Activated T-helper 2 cell treated with anti-CD3 and anti-CD28 coated beads, Interferon-gamma antibody, Interleukin-2, Interleukin-4, amounts not matched to agents 10 μg/mL and 5 μg/mL and 100 μg/mL, durations not matched to agents 14 hours and 24 hours and 36 hours (primary cell): Measurements from ENCODE around the gene MYMX. TPM values are rescaled to one million over a fixed set of nuclear protein-coding genes. Genes with fewer than 3 reads are reported as not detected.

Experiments
- DNase-seq: peaks from one replicate; pipeline ENCODE4 v3.0.0; 2021; ENCODE audit warnings: low spot score
- H3K27ac Mint-ChIP-seq: one replicate; pipeline ENCODE4 v1.8.0; 2021; ENCODE audit warnings: mixed read lengths
- H3K27me3 Mint-ChIP-seq: one replicate; pipeline ENCODE4 v1.8.0; 2021; ENCODE audit warnings: low read depth, mixed read lengths
- H3K36me3 Mint-ChIP-seq: one replicate; pipeline ENCODE4 v1.8.0; 2021; ENCODE audit warnings: low read depth, mixed read lengths
- H3K4me1 Mint-ChIP-seq: one replicate; pipeline ENCODE4 v1.8.0; 2021; ENCODE audit warnings: low read depth, mixed read lengths
- H3K4me3 Mint-ChIP-seq: one replicate; pipeline ENCODE4 v1.8.0; 2021; ENCODE audit warnings: low read depth, mild to moderate bottlenecking, moderate library complexity, mixed read lengths
- H3K9me3 Mint-ChIP-seq: one replicate; pipeline ENCODE4 v1.8.0; 2021; ENCODE audit warnings: mixed read lengths
- intact Hi-C: fragments of 100-400 bp; cut with micrococcal nuclease; formaldehyde crosslinking; loops from one replicate; pipeline ENCODE4 v1.15.1; 2023
- total RNA-seq: library from RNA; stranded (reverse); gene quantifications from 2 replicates; pipeline ENCODE4 v1.2.3, GENCODE V29; 2022

MYMX gene
- total RNA-seq, 1 donor from 2014 or later = not detected

DNA sequence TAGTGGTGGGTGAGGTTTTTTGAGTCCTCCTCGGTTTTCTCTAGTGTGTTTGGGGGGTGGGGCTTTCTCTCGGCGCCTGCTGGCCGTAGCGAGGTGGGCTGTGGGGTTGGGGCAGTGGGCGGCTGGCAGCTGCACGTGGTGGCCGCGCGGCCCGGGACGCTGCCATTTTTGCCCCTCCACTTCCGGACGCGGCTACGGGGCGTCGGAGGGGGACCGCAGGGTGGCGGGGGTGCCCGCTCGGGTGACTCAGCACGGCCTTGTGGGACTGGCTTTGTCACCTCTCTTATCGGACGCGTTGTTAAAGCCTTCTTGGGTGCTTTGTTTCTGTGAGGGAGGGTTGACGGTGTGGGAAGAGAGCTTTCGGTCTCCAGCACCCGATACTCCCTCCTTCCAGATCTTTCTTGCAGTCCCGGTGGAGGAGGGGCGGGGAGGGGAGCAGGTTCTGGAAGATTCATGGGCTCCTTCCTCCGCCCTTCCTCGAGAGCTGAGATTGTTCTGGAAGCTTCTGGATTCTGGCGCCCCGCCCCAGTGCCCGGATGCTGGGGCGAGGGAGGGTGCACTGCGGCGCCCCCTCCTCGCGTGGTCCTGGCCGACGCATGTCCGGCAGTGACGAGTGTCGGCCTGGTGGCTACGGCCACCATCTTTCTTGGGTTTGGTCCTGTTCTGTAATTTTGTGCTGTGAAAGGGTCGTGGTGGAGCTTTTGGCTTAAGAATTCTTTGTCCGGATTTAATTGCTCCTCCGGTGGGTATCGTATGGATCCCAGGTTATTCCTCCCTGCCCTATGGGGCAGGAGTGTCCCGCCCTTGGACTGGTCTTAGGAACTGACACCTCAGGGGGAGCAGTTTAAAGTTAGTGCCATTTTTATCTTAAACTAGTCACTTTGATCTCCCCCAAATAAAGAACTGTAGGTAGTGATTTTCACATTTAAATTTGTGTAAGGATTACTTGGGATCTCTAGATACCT is 30.9 kb downstream of the MYMX start:
- H3K4me3 Mint-ChIP-seq = peak overlapping the region; percentile 96
- no peaks in the 10 kb centered on the region for H3K9me3 Mint-ChIP-seq
- H3K4me1 Mint-ChIP-seq = peaks cover 38% of the 10 kb centered on the region
- H3K27me3 Mint-ChIP-seq = peaks cover 3% of the 10 kb centered on the region
- peak; percentile 79 for DNase-seq
- peaks cover 59% of the 10 kb centered on the region for H3K36me3 Mint-ChIP-seq
- H3K27ac Mint-ChIP-seq = peak overlapping the region; percentile 99
- intact Hi-C loops = loop anchor here (1.0 to 2.0 kb wide), 3 partner anchors 9 to 121 kb away; partner anchors contain the start of genes MRPL14 and TMEM63B

DNA sequence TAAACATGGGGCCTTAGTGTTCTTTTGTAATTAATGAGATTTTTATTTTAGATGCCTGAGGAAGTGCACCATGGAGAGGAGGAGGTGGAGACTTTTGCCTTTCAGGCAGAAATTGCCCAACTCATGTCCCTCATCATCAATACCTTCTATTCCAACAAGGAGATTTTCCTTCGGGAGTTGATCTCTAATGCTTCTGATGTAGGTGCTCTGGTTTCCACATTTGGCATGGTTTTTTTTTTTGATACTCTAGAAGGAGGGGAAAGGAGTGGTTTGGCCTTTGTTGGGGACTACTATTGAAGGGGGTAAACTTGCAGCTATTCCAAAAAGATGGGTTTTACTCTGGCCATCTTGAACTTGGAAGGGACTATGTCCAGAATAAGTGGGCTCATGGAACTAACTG is 31.9 kb downstream of the MYMX start:
- no peaks in the 10 kb centered on the region for H3K9me3 Mint-ChIP-seq
- peaks cover 3% of the 10 kb centered on the region for H3K27me3 Mint-ChIP-seq
- peaks cover 69% of the 10 kb centered on the region for H3K36me3 Mint-ChIP-seq
- no peak for DNase-seq
- intact Hi-C loops = no loop called here
- peak overlapping the region; percentile 96 for H3K4me3 Mint-ChIP-seq
- peak overlapping the region; percentile 99 for H3K27ac Mint-ChIP-seq
- H3K4me1 Mint-ChIP-seq = peaks cover 47% of the 10 kb centered on the region

DNA sequence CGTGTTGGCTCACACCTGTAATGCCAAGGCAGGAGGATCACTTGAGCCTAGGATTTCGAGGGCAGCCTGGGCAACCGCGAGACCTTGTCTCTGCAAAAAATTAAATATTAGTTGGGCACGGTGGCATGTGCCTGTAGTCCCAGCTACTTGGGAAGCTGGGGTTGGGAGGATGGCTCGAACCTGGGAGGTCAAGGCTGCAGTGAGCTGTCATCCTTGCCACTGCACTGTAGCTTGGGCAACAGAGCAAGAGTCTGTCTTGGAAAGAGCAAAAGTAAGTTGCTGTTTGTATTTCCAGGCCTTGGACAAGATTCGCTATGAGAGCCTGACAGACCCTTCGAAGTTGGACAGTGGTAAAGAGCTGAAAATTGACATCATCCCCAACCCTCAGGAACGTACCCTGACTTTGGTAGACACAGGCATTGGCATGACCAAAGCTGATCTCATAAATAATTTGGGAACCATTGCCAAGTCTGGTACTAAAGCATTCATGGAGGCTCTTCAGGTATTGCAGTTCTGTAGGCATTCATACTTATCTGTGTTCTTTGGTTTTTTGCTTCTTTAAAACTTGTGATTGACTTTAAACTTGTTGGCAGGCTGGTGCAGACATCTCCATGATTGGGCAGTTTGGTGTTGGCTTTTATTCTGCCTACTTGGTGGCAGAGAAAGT is 32.5 kb downstream of the MYMX start:
- intact Hi-C loops = no loop called here

DNA sequence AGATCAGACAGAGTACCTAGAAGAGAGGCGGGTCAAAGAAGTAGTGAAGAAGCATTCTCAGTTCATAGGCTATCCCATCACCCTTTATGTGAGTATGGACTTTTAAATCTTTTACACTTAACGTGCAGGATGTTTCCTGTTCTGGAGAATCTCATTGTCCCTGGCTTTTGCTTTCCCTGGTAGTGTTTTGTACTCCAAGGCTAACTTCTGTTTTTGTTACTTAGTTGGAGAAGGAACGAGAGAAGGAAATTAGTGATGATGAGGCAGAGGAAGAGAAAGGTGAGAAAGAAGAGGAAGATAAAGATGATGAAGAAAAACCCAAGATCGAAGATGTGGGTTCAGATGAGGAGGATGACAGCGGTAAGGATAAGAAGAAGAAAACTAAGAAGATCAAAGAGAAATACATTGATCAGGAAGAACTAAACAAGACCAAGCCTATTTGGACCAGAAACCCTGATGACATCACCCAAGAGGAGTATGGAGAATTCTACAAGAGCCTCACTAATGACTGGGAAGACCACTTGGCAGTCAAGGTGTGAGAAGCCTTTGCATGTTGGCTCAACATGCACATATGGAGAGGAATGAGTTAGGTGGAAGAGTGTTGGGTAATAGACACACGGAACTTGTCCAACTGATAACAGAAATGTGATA is 33.5 kb downstream of the MYMX start:
- Mint-ChIP-seq H3K27me3 (peaks cover 3% of the 10 kb centered on the region), H3K9me3 (no peaks in the 10 kb centered on the region), H3K27ac (peak overlapping the region; percentile 66), H3K4me3 (peak overlapping the region; percentile 96), H3K36me3 (peaks cover 85% of the 10 kb centered on the region), H3K4me1 (peaks cover 51% of the 10 kb centered on the region)
- no peak for DNase-seq
- intact Hi-C loops = no loop called here

More for the DNA sequence above, 32.5 kb downstream of the MYMX start:
- H3K27me3 Mint-ChIP-seq = peaks cover 3% of the 10 kb centered on the region
- peak overlapping the region; percentile 99 for H3K27ac Mint-ChIP-seq
- no peaks in the 10 kb centered on the region for H3K9me3 Mint-ChIP-seq
- DNase-seq = no peak
- H3K4me3 Mint-ChIP-seq = peak overlapping the region; percentile 96
- H3K4me1 Mint-ChIP-seq = peaks cover 50% of the 10 kb centered on the region
- H3K36me3 Mint-ChIP-seq = peaks cover 75% of the 10 kb centered on the region

DNA sequence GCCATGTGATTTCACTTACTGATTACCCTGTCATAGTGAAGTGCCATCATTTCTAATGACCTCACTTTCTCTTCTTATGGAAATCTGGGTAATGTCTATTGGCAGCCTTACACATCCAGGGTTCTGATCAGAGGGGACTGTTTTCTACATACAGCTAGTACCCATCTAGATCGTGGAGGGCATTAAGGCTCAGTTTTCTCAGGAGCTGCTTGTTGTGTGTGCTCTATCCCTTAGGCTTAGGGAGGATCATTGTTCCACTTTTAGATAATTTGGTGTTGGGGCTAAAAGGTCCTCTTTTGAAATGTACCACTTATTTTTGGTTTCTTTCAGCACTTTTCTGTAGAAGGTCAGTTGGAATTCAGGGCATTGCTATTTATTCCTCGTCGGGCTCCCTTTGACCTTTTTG is 34.0 kb downstream of the MYMX start:
- H3K9me3 Mint-ChIP-seq = no peaks in the 10 kb centered on the region
- peaks cover 51% of the 10 kb centered on the region for H3K4me1 Mint-ChIP-seq
- no peak for DNase-seq
- H3K27me3 Mint-ChIP-seq = peaks cover 3% of the 10 kb centered on the region
- peaks cover 90% of the 10 kb centered on the region for H3K36me3 Mint-ChIP-seq
- intact Hi-C loops = no loop called here
- no peak overlapping the region for H3K27ac Mint-ChIP-seq
- peak overlapping the region; percentile 96 for H3K4me3 Mint-ChIP-seq

DNA sequence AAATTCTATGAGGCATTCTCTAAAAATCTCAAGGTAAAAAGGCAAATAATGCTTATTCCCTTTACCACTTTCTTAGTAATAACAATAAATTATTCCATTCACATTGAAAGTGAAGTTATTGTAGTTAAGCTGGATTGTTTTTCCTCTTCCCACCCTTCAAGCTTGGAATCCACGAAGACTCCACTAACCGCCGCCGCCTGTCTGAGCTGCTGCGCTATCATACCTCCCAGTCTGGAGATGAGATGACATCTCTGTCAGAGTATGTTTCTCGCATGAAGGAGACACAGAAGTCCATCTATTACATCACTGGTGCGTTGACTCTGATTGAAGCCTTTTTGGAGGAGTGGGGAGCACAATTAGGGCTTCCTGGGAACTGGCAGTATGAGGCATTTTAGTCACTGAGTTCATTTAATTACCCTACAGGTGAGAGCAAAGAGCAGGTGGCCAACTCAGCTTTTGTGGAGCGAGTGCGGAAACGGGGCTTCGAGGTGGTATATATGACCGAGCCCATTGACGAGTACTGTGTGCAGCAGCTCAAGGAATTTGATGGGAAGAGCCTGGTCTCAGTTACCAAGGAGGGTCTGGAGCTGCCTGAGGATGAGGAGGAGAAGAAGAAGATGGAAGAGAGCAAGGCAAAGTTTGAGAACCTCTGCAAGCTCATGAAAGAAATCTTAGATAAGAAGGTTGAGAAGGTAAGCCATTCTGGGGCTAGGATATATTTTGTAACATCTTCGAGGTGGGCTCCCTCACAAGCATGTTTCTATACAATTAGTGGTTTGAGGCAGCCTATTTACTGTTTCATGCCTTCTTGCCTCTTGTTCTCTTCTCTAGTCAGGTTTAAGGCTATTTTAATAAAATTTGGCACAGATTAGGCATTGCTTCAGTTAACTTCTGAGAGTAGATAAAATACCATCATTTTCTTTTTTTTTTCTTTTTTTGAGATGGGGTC is 35.1 kb downstream of the MYMX start:
- H3K9me3 Mint-ChIP-seq = no peaks in the 10 kb centered on the region
- peaks cover 2% of the 10 kb centered on the region for H3K27me3 Mint-ChIP-seq
- H3K27ac Mint-ChIP-seq = peak overlapping the region; percentile 25
- DNase-seq = no peak
- peak overlapping the region; percentile 32 for H3K4me3 Mint-ChIP-seq
- peaks cover 59% of the 10 kb centered on the region for H3K4me1 Mint-ChIP-seq
- intact Hi-C loops = no loop called here
- H3K36me3 Mint-ChIP-seq = peaks cover 96% of the 10 kb centered on the region

DNA sequence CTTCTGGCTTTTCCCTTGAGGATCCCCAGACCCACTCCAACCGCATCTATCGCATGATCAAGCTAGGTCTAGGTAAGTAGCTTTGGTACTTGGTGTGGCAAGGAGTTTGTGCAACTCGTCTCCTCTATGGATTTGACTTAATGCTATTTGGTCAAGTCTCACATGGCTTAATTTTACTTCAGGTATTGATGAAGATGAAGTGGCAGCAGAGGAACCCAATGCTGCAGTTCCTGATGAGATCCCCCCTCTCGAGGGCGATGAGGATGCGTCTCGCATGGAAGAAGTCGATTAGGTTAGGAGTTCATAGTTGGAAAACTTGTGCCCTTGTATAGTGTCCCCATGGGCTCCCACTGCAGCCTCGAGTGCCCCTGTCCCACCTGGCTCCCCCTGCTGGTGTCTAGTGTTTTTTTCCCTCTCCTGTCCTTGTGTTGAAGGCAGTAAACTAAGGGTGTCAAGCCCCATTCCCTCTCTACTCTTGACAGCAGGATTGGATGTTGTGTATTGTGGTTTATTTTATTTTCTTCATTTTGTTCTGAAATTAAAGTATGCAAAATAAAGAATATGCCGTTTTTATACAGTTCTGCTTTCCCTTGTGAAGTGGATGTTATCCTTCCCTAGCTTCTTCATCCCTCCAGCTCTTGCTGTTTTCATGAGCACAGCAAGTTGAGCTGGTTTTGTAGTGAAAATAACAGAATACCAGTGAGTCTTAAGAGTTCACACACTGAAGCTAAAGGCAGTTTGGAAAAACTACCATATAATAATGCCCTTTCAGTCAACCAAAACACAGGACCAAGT is 36.8 kb downstream of the MYMX start:
- Mint-ChIP-seq H3K36me3 (peaks cover 86% of the 10 kb centered on the region), H3K27me3 (no peaks in the 10 kb centered on the region), H3K4me1 (peaks cover 64% of the 10 kb centered on the region), H3K4me3 (peak overlapping the region; percentile 23), H3K27ac (peak overlapping the region; percentile 55), H3K9me3 (no peaks in the 10 kb centered on the region)
- intact Hi-C loops = no loop called here
- DNase-seq = peak; percentile 49

DNA sequence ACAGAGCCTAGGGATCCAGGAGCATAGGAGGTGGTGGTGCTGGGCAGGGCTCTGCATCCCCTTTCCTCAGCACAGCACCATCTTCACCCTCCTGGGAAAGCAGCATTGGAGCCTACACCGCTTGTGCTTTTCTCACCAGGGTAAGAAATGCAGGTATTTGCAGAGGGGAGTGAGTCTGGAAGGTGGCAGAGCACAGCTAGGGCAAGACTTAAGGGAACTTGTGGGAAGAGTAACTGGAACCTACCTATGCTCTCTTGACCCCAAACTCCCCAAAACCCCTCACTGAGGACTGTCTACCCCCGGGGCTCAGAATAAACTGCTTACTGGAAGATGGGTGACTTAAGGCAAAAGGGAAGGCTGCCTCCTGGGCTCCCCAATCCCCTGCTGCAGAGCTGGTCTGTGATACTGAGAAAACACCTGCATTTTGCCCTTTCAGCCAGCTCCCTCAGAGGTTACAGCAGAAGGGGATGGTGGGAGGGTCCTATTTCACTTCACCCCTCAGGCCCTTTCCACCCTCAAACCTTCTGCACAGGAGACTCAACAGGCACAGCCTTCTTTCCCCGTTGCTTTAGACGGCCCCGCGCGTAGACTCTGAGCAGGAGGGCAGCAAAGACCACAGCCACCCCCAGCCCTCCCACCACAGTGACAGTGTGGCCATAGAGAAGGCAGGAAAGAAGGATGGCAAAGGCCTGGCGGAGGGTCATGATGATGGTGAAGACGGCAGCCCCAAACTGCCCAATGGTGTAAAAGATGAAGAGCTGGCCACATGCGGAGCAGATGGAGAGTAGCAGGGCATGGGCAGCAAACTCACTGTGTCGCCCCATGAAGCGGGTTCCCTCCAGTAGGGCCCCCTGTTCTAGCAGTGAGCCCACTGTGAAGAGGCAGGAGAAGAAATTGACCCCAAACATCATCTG is 37.7 kb downstream of the MYMX start:
- H3K4me3 Mint-ChIP-seq = peak overlapping the region; percentile 11
- no peak for DNase-seq
- intact Hi-C loops = loop anchor here (5.0 kb wide), 2 partner anchors 482 to 617 kb away; partner anchors contain the start of genes MAD2L1BP and VEGFA
- H3K9me3 Mint-ChIP-seq = no peaks in the 10 kb centered on the region
- peaks cover 84% of the 10 kb centered on the region for H3K36me3 Mint-ChIP-seq
- peak overlapping the region; percentile 72 for H3K27ac Mint-ChIP-seq
- H3K4me1 Mint-ChIP-seq = peaks cover 63% of the 10 kb centered on the region
- H3K27me3 Mint-ChIP-seq = no peaks in the 10 kb centered on the region

DNA sequence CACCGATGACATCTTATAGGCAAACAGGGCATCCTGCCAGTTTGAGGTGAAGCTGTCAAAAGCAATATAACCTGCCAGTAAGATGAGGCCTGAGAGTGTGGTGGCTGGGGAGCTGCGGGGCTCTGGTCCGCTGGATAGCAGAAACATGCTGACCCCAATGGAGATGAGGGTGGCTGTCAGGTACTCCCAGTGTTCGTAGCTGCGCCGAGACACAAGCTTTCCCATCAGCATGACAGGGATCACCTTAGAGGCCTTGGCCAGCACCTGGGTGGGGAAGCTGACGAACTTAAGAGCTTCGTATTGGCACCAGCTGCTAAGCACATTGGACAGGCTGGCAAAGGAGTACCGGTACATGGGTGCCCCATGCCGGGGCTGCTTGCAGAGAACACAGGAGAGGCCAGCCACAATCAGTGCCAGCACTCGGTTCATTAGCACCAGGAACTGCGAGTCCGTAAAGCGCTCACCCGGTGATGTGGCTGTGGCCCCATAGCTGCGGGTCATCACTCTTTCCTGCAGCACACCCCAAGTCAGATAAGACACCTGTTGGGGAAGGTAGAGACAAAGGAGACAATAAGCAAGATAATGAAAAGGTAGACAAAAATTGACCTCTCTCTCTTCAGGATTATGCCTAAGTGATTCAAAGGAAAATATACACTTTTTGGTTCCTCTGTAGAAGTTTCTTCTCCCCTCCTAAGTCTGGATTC is 38.5 kb downstream of the MYMX start:
- H3K36me3 Mint-ChIP-seq = peaks cover 77% of the 10 kb centered on the region
- no peak for DNase-seq
- H3K4me1 Mint-ChIP-seq = peaks cover 55% of the 10 kb centered on the region
- intact Hi-C loops = loop anchor here (5.0 kb wide), 2 partner anchors 483 to 618 kb away; partner anchors contain the start of genes MAD2L1BP and VEGFA
- no peaks in the 10 kb centered on the region for H3K9me3 Mint-ChIP-seq
- peak overlapping the region; percentile 84 for H3K4me3 Mint-ChIP-seq
- peak overlapping the region; percentile 72 for H3K27ac Mint-ChIP-seq
- H3K27me3 Mint-ChIP-seq = no peaks in the 10 kb centered on the region
